Hematopoietic multipotent progenitor cell treated with erythropoietin and hydrocortisone succinate and interleukin-3 and kit ligand, for 17 days (in vitro differentiated cells): ENCODE data around the gene PDE4B.
"Not testable (repeated sequence)": the region's sequence is repeated elsewhere in the genome, so short reads cannot be mapped to it uniquely, and the experiment has no call there.

ENCODE experiments used
- DNase-seq: peaks from one replicate; pipeline ENCODE4 v3.0.0-alpha.2; 2015; ENCODE audit warnings: low spot score

The PDE4B gene

GRCh38 chr1:66135161-66135560 lies 342.5 kb downstream of the PDE4B start:
- no peak for DNase-seq

GRCh38 chr1:66136423-66136822 lies 343.7 kb downstream of the PDE4B start:
- DNase-seq: not testable (repeated sequence)

DNA sequence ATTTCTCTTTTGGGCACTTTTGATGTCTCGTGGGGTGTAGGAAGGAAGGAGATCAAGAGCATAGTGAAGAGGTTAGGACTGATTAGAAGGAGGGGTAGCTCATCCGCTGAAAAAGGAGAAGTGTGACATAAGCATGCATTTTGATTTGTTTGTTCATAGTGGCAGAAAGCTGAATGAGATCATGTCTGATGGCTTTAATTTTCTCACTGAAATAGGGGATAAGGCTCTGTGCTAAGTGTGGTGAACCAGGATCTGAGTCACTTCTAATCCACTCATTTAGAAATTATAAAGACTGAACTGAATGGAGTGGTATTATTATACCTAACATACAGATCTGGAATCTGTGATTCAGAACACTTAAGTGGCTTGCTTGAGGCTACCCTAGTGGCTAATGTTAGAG lies 344.5 kb downstream of the PDE4B start:
- no peak for DNase-seq

- no peak for DNase-seq
Observed at GRCh38 chr1:66138613-66139012, 345.9 kb downstream of the PDE4B start.

DNA sequence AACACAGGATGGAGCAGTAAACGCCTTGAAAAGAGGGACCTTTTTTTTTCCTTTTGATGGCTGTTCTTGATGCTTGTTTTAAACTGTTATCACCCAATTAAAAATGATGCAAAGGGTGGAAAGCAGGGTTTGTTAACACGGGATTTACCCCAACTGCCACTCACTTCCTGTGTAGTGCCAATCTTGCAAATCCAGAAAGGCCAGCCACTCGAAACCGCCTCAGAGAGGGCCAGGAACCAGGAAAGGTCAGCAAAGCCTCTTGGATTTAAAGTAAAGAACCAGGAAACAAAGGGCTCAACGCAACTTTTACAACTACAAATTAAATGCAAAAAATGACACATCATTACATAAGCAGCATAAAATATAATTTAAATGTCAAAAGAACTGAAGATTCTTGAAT lies 347.4 kb downstream of the PDE4B start:
- DNase-seq: no peak

GRCh38 chr1:66143651-66144050 lies 351.0 kb downstream of the PDE4B start:
- no peak for DNase-seq

GRCh38 chr1:66147226-66147835 lies 354.6 kb downstream of the PDE4B start:
- no peak for DNase-seq

- no peak for DNase-seq
Observed at GRCh38 chr1:66152034-66152433, 359.3 kb downstream of the PDE4B start.

DNA sequence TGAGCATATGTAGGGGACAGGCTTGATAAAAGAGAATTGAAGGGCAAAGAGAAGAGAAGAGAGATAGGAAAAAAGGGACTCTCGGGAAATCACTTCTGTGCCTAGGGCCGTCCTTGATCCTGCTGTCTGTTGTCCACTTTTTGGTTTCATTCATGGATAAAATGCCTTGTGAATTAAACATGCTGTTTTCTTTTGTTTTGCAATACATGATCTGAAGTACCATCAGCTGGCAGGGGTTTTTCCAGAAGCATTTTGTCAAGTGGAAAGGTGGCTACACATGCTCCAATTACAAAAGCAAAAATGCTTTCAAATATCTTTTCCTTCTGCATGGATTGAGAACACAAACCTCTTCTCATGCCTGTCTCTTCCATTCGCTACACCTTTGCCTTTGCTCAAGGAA lies 361.7 kb downstream of the PDE4B start:
- DNase-seq: no peak

DNA sequence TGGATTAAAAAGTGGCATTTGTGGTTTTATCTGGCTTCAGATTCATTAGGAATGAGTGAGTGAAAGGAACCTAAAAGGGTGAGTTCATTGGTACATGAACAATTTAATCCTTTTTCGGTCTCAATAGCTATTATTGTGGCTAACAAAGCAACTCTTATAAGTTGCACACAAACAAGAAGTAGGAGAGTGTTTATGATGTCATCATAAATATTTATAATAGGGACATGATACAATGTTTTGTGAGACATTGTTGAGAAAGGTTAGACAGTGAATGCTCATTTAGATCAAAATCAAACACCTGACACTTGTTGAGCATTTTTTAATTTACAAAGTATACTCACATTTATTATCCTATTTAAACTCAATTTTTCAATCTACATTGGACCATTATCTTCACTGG lies 363.4 kb downstream of the PDE4B start:
- no peak for DNase-seq

GRCh38 chr1:66159800-66160199 lies 367.1 kb downstream of the PDE4B start:
- no peak for DNase-seq

DNA sequence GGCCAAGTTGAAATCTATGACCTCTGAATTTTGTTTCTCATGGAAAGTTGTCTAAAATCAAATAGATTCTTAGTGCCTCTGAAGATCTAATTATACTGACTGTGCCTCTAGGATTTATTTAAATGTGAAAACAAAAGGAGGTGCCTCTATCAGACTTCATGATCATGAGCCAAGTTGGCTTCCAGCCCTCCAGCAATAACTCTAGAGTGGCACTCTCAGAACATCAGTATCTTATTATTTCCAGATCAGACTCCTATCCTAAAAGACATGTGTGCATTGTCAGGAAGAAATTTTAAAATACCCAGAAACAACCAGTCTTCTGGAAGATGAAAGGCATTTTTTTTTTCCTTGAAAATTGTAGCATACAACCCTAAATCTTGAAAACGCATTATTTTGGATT lies 368.0 kb downstream of the PDE4B start:
- DNase-seq: no peak

GRCh38 chr1:66166753-66167152 lies 374.1 kb downstream of the PDE4B start:
- DNase-seq: no peak

GRCh38 chr1:66167267-66167666 lies 374.6 kb downstream of the PDE4B start:
- no peak for DNase-seq

DNA sequence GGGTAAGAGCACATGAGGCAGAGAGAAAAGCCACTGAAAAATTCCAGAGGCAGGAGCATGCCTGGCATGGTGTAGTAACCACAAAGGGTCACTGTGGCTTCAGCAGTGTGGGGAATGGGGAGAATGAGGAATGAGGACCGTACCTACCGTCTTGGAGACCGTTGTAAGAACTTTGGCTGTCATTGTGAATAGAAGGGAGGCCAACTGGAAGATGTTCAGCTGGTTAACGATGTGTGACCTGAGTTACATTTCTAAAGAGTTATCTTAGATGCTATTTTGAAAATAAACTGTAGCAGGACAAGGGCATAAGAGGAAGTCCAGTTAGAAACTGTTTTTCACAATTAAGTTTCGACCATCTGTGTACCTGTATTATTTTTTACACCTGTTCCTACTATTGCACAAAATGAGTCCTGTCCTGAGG lies 375.8 kb downstream of the PDE4B start:
- DNase-seq: no peak

GRCh38 chr1:66168948-66169671 lies 376.4 kb downstream of the PDE4B start:
- no peak for DNase-seq

DNA sequence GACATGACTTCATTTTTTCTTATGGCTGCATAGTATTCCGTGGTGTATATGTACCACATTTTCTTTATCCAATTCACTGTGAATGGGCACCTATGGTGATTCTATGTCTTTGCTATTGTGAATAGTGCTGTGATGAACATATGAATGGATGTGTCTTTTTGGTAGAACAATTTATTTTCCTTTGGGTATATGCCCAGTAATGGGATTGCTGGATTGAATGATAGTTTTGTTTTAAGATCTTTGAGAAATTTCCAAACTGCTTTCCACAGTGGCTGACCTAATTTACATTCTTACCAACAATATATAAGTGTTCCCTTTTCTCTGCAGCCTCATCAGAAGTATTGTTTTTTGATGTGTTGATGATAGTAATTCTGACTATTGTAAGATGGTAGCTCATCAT lies 379.6 kb downstream of the PDE4B start:
- no peak for DNase-seq

GRCh38 chr1:66175098-66175497 lies 382.4 kb downstream of the PDE4B start:
- no peak for DNase-seq

DNA sequence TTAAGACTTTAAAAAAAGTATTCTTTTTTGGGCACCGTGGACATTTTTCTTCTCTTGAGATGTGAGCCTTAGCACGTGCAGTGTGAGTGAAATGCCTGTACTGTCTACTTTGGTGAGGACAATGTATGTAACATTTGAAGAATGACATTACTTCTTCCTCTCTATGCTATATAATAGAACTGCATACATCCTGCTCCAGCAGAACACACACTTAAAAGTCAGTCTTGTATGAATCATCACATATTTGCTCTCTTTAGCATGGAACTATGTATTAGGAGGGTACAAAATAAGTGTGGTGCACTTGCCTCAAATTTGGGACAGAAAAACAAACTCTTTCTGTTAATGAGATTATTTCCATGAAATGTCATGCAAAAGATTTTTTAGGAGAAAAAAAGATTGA lies 382.9 kb downstream of the PDE4B start:
- DNase-seq: no peak

DNA sequence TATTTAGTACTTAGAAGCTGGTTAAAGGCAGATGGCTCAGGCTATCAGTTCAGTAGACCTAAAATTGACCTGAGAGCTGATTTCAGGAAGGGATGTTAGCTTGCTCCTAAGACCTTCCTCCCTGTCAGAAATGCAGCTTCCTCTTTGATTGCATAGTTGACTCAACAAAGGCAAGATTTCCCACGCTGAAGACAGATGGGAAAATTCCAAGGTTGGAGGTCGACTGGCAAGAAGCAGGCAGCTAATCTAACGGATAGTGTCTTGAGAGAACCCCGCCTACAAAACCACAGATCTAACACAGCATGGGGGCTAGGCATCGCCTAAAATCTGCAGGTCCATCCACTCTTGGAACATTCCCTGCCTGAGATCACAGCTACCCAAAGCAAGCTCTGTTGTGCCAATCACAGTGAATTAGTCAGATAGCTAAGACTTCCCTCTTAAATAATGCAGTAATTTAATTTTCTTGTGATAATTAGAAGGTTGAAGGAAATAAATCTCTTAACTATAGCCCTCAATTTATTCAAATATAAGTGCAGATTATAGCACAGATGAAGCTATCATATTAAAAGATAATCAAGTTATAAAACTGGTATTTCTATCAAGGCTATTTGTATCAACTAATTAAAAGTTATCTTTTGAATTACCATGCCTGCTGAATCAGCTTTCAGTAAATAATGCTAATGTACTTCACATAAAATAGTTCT lies 383.5 kb downstream of the PDE4B start:
- DNase-seq: no peak

DNA sequence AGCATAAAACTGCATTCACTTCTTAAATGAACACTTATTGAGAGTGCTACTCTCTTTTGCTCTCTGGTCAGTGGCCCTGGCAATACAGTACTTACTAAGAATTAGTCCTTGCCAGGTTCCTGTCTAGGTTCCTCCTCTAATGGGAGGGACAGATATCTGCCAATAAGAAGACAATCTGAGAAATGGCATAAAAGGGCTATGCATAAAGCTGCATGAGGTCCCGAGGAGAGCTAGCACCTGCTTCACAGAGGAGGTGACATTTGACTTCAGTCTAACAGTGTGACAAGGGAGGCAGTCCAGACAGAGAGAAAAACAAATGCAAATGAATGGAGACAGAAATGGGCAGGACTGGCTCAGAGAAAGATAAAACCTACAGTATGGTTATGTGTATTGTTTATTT lies 384.1 kb downstream of the PDE4B start:
- DNase-seq: no peak

DNA sequence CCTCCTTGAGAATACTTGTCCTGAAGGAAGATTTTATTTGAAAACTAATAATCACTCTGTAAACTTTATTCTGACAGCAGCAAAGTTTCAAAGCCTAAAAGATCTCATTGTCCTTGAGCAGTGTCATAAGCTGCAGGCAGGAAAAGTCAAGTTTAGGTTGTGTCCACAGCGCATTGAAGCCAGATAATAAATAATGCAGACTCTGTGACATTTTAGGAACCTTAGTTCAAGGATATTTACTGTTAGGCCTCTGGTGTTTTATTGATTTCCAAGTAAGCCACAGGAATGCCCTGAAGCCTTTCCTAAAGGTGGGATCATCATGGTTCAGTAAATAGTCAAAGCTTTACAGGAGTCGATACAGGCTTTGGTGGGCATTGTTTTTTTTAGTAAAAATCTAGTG lies 384.8 kb downstream of the PDE4B start:
- DNase-seq: no peak

DNA sequence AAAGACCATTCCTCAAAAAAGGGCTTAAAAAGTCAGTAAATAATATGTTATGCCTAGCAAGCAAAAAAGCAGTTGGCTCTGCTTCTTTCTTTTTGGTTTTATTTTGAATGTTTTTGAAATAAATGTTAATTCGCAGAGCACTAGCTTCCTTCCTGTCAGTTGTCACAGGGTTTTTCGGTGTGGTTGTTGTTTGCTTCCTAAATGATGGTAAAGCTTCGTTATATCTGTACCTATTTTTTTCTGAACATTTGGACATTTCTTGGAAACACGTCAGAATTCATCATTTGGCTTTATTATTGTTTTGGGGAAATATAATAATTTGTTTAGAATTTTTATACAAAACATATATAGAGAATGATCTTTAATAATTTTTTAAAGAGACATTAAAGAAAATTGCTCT lies 389.3 kb downstream of the PDE4B start:
- no peak for DNase-seq
